Mucosa of rectum (tissue), 2 donors: ENCODE data around the gene UNC93B1.

Experiments used
- H3K27ac ChIP-seq, 2 donors: one replicate each; pipeline ENCODE4 v1.7.0; 2013; ENCODE audit warnings: inconsistent platforms in 2 of 2, low read depth in 2 of 2, low read length in 2 of 2
- H3K27me3 ChIP-seq, 2 donors: one replicate each; pipeline ENCODE4 v1.7.0; 2013; ENCODE audit warnings: low read length in 2 of 2; ENCODE audit not compliant: control insufficient read depth in 2 of 2, insufficient read depth in 2 of 2
- H3K36me3 ChIP-seq, 2 donors: one replicate each; pipeline ENCODE4 v1.7.0; 2013; ENCODE audit warnings: low read length in 2 of 2; ENCODE audit not compliant: control insufficient read depth in 2 of 2, insufficient read depth in 2 of 2
- H3K4me1 ChIP-seq, 2 donors: one replicate each; pipeline ENCODE4 v1.7.0; 2013; ENCODE audit warnings: low read length in 2 of 2, mild to moderate bottlenecking in 1 of 2; ENCODE audit not compliant: control insufficient read depth in 2 of 2, insufficient read depth in 2 of 2
- H3K4me3 ChIP-seq, 2 donors: one replicate each; pipeline ENCODE4 v1.7.0; 2013; ENCODE audit warnings: low read length in 2 of 2
- H3K9ac ChIP-seq, 2 donors: one replicate each; pipeline ENCODE4 v1.7.0; 2013; ENCODE audit warnings: low read length in 2 of 2, low read depth in 1 of 2, mild to moderate bottlenecking in 1 of 2
- H3K9me3 ChIP-seq, 2 donors: one replicate each; pipeline ENCODE4 v1.7.0; 2013; ENCODE audit warnings: low read length in 2 of 2; ENCODE audit not compliant: control insufficient read depth in 2 of 2
- donor health status: healthy.
- donor health status: Normal muscosa, but diverticular disease.

UNC93B1 gene

GRCh38 chr11:68008381-68009337 lies 4.8 kb upstream of the UNC93B1 start:
- peak overlapping the region; percentile 94 to 97 for H3K27ac ChIP-seq
- H3K4me1 ChIP-seq = peaks cover 36 to 44% of the 10 kb centered on the region in 2 donors

GRCh38 chr11:68007498-68008380 lies 3.8 kb upstream of the UNC93B1 start:
- Histone ChIP-seq H3K9me3 (no peaks in the 10 kb centered on the region), H3K27ac (peak overlapping the region; percentile 94 to 97), H3K36me3 (no peaks in the 10 kb centered on the region), H3K9ac (peak overlapping the region in 1 of 2 donors; percentile 65), H3K4me3 (no peak overlapping the region), H3K27me3 (no peaks in the 10 kb centered on the region), H3K4me1 (peaks cover 38 to 45% of the 10 kb centered on the region in 2 donors)

More at GRCh38 chr11:68008381-68009337, 4.8 kb upstream of the UNC93B1 start:
- peak overlapping the region; percentile 38 to 42 for H3K4me3 ChIP-seq
- no peaks in the 10 kb centered on the region for H3K27me3 ChIP-seq
- peak overlapping the region; percentile 41 to 65 for H3K9ac ChIP-seq
- no peaks in the 10 kb centered on the region for H3K36me3 ChIP-seq
- no peaks in the 10 kb centered on the region for H3K9me3 ChIP-seq

- H3K4me1 ChIP-seq = peaks cover 38 to 50% of the 10 kb centered on the region in 2 donors
- H3K27me3 ChIP-seq = no peaks in the 10 kb centered on the region
- no peaks in the 10 kb centered on the region for H3K9me3 ChIP-seq
- H3K36me3 ChIP-seq = peaks cover 0 to 3% of the 10 kb centered on the region in 2 donors
- H3K27ac ChIP-seq = no peak overlapping the region
- H3K9ac ChIP-seq = no peak overlapping the region
- H3K4me3 ChIP-seq = no peak overlapping the region
These were observed 2.8 kb upstream of the UNC93B1 start for GRCh38 chr11:68006606-68007166.

GRCh38 chr11:68004551-68005335 lies 846 bp upstream of the UNC93B1 start:
- Histone ChIP-seq H3K9me3 (no peaks in the 10 kb centered on the region), H3K4me3 (peak overlapping the region in 1 of 2 donors; percentile 68), H3K4me1 (peaks cover 24 to 34% of the 10 kb centered on the region in 2 donors), H3K36me3 (peaks cover 0 to 3% of the 10 kb centered on the region in 2 donors), H3K9ac (no peak overlapping the region), H3K27ac (peak overlapping the region in 1 of 2 donors; percentile 71), H3K27me3 (no peaks in the 10 kb centered on the region)

GRCh38 chr11:68002938-68003845 lies 705 bp downstream of the UNC93B1 start:
- Histone ChIP-seq H3K9me3 (no peaks in the 10 kb centered on the region), H3K4me3 (peak overlapping the region; percentile 60 to 68), H3K36me3 (peaks cover 3 to 4% of the 10 kb centered on the region in 2 donors), H3K9ac (peak overlapping the region in 1 of 2 donors; percentile 50), H3K4me1 (peaks cover 13 to 18% of the 10 kb centered on the region in 2 donors), H3K27ac (peak overlapping the region; percentile 53 to 71), H3K27me3 (no peaks in the 10 kb centered on the region)

- Histone ChIP-seq H3K9me3 (no peaks in the 10 kb centered on the region), H3K4me1 (peaks cover 12 to 15% of the 10 kb centered on the region in 2 donors), H3K9ac (peak overlapping the region in 1 of 2 donors; percentile 14), H3K27me3 (no peaks in the 10 kb centered on the region), H3K36me3 (peaks cover 4 to 5% of the 10 kb centered on the region in 2 donors), H3K4me3 (peak overlapping the region; percentile 60 to 68), H3K27ac (peak overlapping the region in 1 of 2 donors; percentile 71)
These were observed 1.3 kb downstream of the UNC93B1 start for GRCh38 chr11:68002575-68002937.

- Histone ChIP-seq H3K9ac (no peak overlapping the region), H3K36me3 (peaks cover 4 to 5% of the 10 kb centered on the region in 2 donors), H3K9me3 (no peaks in the 10 kb centered on the region), H3K4me1 (peaks cover 15 to 24% of the 10 kb centered on the region in 2 donors), H3K27me3 (no peaks in the 10 kb centered on the region), H3K27ac (no peak overlapping the region), H3K4me3 (no peak overlapping the region)
These were observed 4.2 kb downstream of the UNC93B1 start for GRCh38 chr11:67999704-68000103.

GRCh38 chr11:67999201-67999629 lies 4.7 kb downstream of the UNC93B1 start:
- H3K27me3 ChIP-seq = no peaks in the 10 kb centered on the region

More at GRCh38 chr11:67999201-67999629, 4.7 kb downstream of the UNC93B1 start:
- peaks cover 4 to 5% of the 10 kb centered on the region in 2 donors for H3K36me3 ChIP-seq
- no peak overlapping the region for H3K9ac ChIP-seq
- peaks cover 11 to 22% of the 10 kb centered on the region in 2 donors for H3K4me1 ChIP-seq
- H3K27ac ChIP-seq = no peak overlapping the region
- H3K4me3 ChIP-seq = no peak overlapping the region
- no peaks in the 10 kb centered on the region for H3K9me3 ChIP-seq
